K562 (cell line): ENCODE results near the gene POLR3K. TPM values are rescaled to one million over a fixed set of nuclear protein-coding genes. Genes with fewer than 3 reads are reported as not detected.
"Not testable (repeated sequence)": the region's sequence is repeated elsewhere in the genome, so short reads cannot be mapped to it uniquely, and the experiment has no call there.

Source experiments
- ATAC-seq: fragments of 200-7000 bp; cut with Tn5 transposase; 3 replicates; pipeline ENCODE4 v1.9.1; 2020; ENCODE audit warnings: moderate library complexity
- BruUV-seq: library from RNA; stranded (reverse); fragments of 400-500 nt; replicated peaks from 2 replicates; lab custom pipeline; 2021; lab: Mats Ljungman, UMichigan
- CTCF ChIA-PET: fragments of 300-600 bp; formaldehyde crosslinking; extraction: SDS; loops from one replicate; lab custom pipeline; 2021; ENCODE audit warnings: low intra/inter-chr PET ratio; lab: Yijun Ruan, JAX
- POLR2A ChIA-PET: fragments of 300-600, 350-650 bp; sonication (Branson Sonifier 250); formaldehyde crosslinking; extraction: SDS; loops from one replicate; lab custom pipeline; 2021; ENCODE audit warnings: antibody characterized with exemption, inconsistent platforms; lab: Yijun Ruan, JAX
- DNase-seq, 4 experiments: peaks; one replicate each; pipeline versions ENCODE4 v3.0.0 to v3.0.0-alpha.2; 2011 to 2018; ENCODE audit warnings: low spot score in 3 of 4, mixed read lengths in 3 of 4; ENCODE audit errors: extremely low read depth in 1 of 4
- FAIRE-seq: peaks from 2 replicates; lab custom pipeline; 2011; peaks lifted over from hg19 to GRCh38; lab: Jason Lieb, UNC
- H2AFZ ChIP-seq: 2 replicates; pipeline ENCODE4 v1.6.0; 2011; ENCODE audit warnings: low read depth, low read length, control low read depth, inconsistent platforms
- H3K27ac ChIP-seq: fragments of 200-600 bp; 3 replicates; pipeline ENCODE4 v1.8.0; 2011; ENCODE audit warnings: low read depth, mild to moderate bottlenecking, control low read depth, inconsistent platforms, low read length, moderate library complexity, mixed read lengths; ENCODE audit errors: extremely low read depth
- H3K27me3 ChIP-seq, 2 experiments: fragments of 300-600 bp in 1 of 2; 2 replicates in 1 of 2; 3 replicates in 1 of 2; pipeline versions ENCODE4 v1.6.0 to v1.8.0; 2011; ENCODE audit warnings: inconsistent platforms in 2 of 2, low read length in 2 of 2, mild to moderate bottlenecking in 1 of 2, mixed read lengths in 1 of 2, moderate library complexity in 1 of 2; ENCODE audit not compliant: control insufficient read depth in 2 of 2, insufficient read depth in 2 of 2
- H3K36me3 ChIP-seq: fragments of 300-600 bp; 3 replicates; pipeline ENCODE4 v1.8.0; 2011; ENCODE audit warnings: mild to moderate bottlenecking, low read length, inconsistent platforms; ENCODE audit not compliant: control insufficient read depth, insufficient read depth
- H3K4me1 ChIP-seq, 2 experiments: fragments of 200-600 bp in 1 of 2; replicated peaks in 1 of 2; 2 replicates in 1 of 2; 3 replicates in 1 of 2; pipeline versions ENCODE4 v1.5.1 to v1.8.0; 2011; ENCODE audit warnings: inconsistent platforms in 2 of 2, low read length in 2 of 2, mild to moderate bottlenecking in 1 of 2, mixed read lengths in 1 of 2, moderate library complexity in 1 of 2; ENCODE audit not compliant: control insufficient read depth in 2 of 2, insufficient read depth in 2 of 2
- H3K4me2 ChIP-seq: 2 replicates; pipeline ENCODE4 v1.6.1; 2011; ENCODE audit warnings: low read length, control low read depth, inconsistent platforms, mixed read lengths; ENCODE audit not compliant: insufficient read depth
- H3K4me3 ChIP-seq: fragments of 200-600 bp; sonication (generic), shearing (Covaris generic); 2 replicates; pipeline ENCODE4 v1.5.1; 2016; ENCODE audit warnings: control low read depth, inconsistent platforms
- H3K79me2 ChIP-seq: fragments of 200-600 bp; 3 replicates; pipeline ENCODE4 v1.8.0; 2011; ENCODE audit warnings: low read length, inconsistent platforms; ENCODE audit not compliant: control insufficient read depth, insufficient read depth
- H3K9ac ChIP-seq, 2 experiments: 2 replicates each; pipeline versions ENCODE4 v1.6.0 to v1.6.1; 2011; ENCODE audit warnings: low read depth in 2 of 2, low read length in 2 of 2, control low read depth in 1 of 2, inconsistent platforms in 1 of 2, mild to moderate bottlenecking in 1 of 2, mixed read lengths in 1 of 2; ENCODE audit not compliant: insufficient read depth in 1 of 2
- H3K9me1 ChIP-seq: one replicate; pipeline ENCODE4 v1.6.0; 2011; ENCODE audit warnings: inconsistent platforms, mild to moderate bottlenecking, low read length, moderate library complexity; ENCODE audit not compliant: control insufficient read depth, insufficient read depth
- H3K9me3 ChIP-seq: replicated peaks from 2 replicates; pipeline ENCODE4 v1.5.1; 2011; ENCODE audit warnings: low read depth, low read length, inconsistent platforms; ENCODE audit not compliant: control insufficient read depth, insufficient read depth
- H4K20me1 ChIP-seq: replicated peaks from 2 replicates; pipeline ENCODE4 v1.6.1; 2011; ENCODE audit warnings: low read length, inconsistent platforms, mixed read lengths; ENCODE audit not compliant: control insufficient read depth, insufficient read depth
- LEF1 ChIP-seq: fragments of 450-650 bp; IDR thresholded peaks from 2 replicates; pipeline ENCODE4 v1.6.1; 2016; ENCODE audit warnings: mild to moderate bottlenecking
- ZKSCAN1 ChIP-seq: fragments of 150-350 bp; IDR thresholded peaks from 2 replicates; pipeline ENCODE4 v1.6.1; 2016; ENCODE audit warnings: low read depth, low read length
- WGBS: fragments of 100-300 bp; shearing (Covaris generic); methylation state at CpG from one replicate; pipeline ENCODE4 v1.1.6; 2016; ENCODE audit warnings: low coverage, mixed read lengths; ENCODE audit not compliant: insufficient coverage; ENCODE audit errors: missing lambda C conversion rate; 5-methylcytosine and 5-hydroxymethylcytosine counted together
- in situ Hi-C: fragments of 300-500 bp; cut with MboI; formaldehyde crosslinking; loops from 4 replicates; pipeline ENCODE4 v1.15.0; 2018; ENCODE audit warnings: inconsistent platforms, mixed read lengths
- intact Hi-C: fragments of 100-400 bp; cut with micrococcal nuclease; formaldehyde crosslinking; loops from 2 replicates; pipeline ENCODE4 v1.14.2; 2022
- polyA plus RNA-seq, 8 experiments: library from polyadenylated mRNA; depleted of rRNA in 4 of 8; stranded (reverse) in 5 of 8; unstranded in 3 of 8; fragments of >200 nt; fragmentation: Nextera tagmentation in 2 of 8; fragmentation: Illumina TruSeq in 1 of 8; extraction: Ambion mirVana in 2 of 8; extraction: Trizol in 1 of 8; gene quantifications; 2 replicates each; pipeline versions ENCODE4 v1.2.1 to v1.2.3, GENCODE V29; 2011 to 2014; ENCODE audit warnings: inconsistent platforms in 1 of 8, missing spikeins in 1 of 8
- total RNA-seq, 7 experiments: library from RNA; depleted of rRNA in 6 of 7; stranded (reverse); fragments of >200 nt in 6 of 7; fragmentation: Illumina TruSeq in 2 of 7; extraction: Trizol in 2 of 7; gene quantifications; 2 replicates each; pipeline versions ENCODE4 v1.2.1 to v1.2.3, GENCODE V29; 2011 to 2021; ENCODE audit warnings: low replicate concordance in 1 of 7

POLR3K gene
- total and polyA plus RNA-seq, 9 of the 15 experiments (the other 6 are each of a cell fraction or from before 2014, with no cell fraction given): 42.1 to 315 (median 86.7) TPM

DNA sequence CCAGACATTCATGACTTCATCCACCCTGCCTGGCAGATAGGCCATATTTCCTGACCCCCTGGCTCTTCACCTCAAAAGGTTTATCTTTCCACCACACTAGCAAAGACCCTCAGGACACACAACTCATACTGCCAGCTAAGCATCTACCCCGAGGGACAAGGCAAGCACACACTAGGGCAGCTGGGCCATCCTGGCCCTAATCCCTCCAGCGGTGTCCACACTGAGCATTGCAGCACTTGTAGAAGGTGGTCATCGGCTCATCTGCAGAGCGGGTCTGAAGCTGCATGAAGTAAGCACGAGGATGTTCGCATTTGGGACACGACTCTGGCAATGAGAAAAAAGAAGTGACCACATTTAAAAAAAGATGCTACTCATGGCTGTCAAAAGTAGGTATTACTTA is 6.2 kb downstream of the POLR3K start:
- ATAC-seq: no peak
- no TSS peak for BruUV-seq

DNA sequence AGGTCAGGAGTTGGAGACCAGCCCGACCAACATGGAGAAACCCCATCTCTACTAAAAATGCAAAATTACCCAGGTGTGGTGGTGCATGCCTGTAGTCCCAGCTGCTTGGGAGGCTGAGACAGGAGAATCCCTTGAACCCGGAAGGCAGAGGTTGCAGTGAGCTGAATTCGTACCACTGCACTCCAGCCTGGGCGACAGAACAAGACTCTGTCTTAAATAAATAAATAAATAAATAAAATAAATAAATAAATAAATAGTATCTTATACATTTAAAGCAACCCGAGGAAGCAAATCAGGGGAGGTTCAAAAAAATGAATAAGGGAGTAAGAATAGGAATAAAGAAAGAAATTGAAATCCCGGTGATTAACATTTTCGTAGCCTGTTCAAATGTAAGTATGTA is 6.9 kb downstream of the POLR3K start:
- H3K4me3 ChIP-seq, H3K9me1 ChIP-seq, DNase-seq, FAIRE-seq, H3K27ac ChIP-seq, intact Hi-C loops, H3K4me2 ChIP-seq, BruUV-seq, H2AFZ ChIP-seq, CTCF ChIA-PET, H3K9ac ChIP-seq, ATAC-seq, in situ Hi-C loops, H3K27me3 ChIP-seq, H3K9me3 ChIP-seq: not testable (repeated sequence)
- H3K36me3 ChIP-seq: peaks cover 91% of the 10 kb centered on the region
- H3K4me1 ChIP-seq: peaks cover 11 to 23% of the 10 kb centered on the region in 2 experiments; a peak in 4 of 5 replicates
- H3K79me2 ChIP-seq: peaks cover 50% of the 10 kb centered on the region
- POLR2A ChIA-PET: interaction anchor here (0.6 to 1.0 kb wide), 2 partner anchors 12 to 635 kb away, joined by 3 read pairs; no protein-coding TSS in a partner anchor
- WGBS: 100% methylated on average over 6 of the region's 7 CpGs
- peaks cover 21% of the 10 kb centered on the region for H4K20me1 ChIP-seq

More for the DNA sequence above, 6.2 kb downstream of the POLR3K start:
- Histone ChIP-seq H3K9me1 (peaks cover 3% of the 10 kb centered on the region), H3K4me2 (no peak overlapping the region), H3K79me2 (peaks cover 57% of the 10 kb centered on the region), H3K9ac (peak overlapping the region in 1 of 2 experiments; percentile 79; a peak in 1 of 4 replicates)
- ChIA-PET CTCF (no interaction called here), POLR2A (no interaction called here)
- DNase-seq: no peak
- TF ChIP-seq ZKSCAN1 (0 out of 2 replicates have a peak, but pooled peaks have one; percentile 37), LEF1 (no peak)
- TF ChIP-seq, all 486 proteins: peak for 1
- Histone ChIP-seq H2AFZ (no peak overlapping the region), H3K36me3 (peaks cover 85% of the 10 kb centered on the region), H3K27me3 (no peaks in the 10 kb centered on the region), H3K27ac (peak overlapping the region; percentile 39; the same call in 1 of the 3 replicates), H3K4me3 (no peak overlapping the region), H4K20me1 (peaks cover 14% of the 10 kb centered on the region), H3K9me3 (no peaks in the 10 kb centered on the region), H3K4me1 (peaks cover 4 to 17% of the 10 kb centered on the region in 2 experiments; a peak in 4 of 5 replicates)
- FAIRE-seq: no peak
- WGBS: 88% methylated on average over 7 of the region's 7 CpGs
- in situ Hi-C loops: no loop called here
- intact Hi-C loops: no loop called here
